HepG2 (cell line): Measurements from ENCODE around the gene CASP5. TPM values are rescaled to one million over a fixed set of nuclear protein-coding genes. Genes with fewer than 3 reads are reported as not detected.

ENCODE experiments used
- MTF1 ChIP-seq: sonication (generic); formaldehyde crosslinking; IDR thresholded peaks from 2 replicates; pipeline ENCODE4 v1.5.0; 2020; ENCODE audit warnings: missing genetic modification reagents
- RARG ChIP-seq: sonication (generic); formaldehyde crosslinking; IDR thresholded peaks from 2 replicates; pipeline ENCODE4 v1.4.0; 2020; ENCODE audit warnings: low read depth, mild to moderate bottlenecking, missing genetic modification reagents
- SRSF4 ChIP-seq: fragments of 200-400 bp; formaldehyde crosslinking; IDR thresholded peaks from one replicate; pipeline ENCODE4 v1.6.1; 2018; ENCODE audit warnings: mild to moderate bottlenecking, low read depth, low read length, moderate library complexity; ENCODE audit not compliant: poor library complexity, severe bottlenecking
- ZMAT3 ChIP-seq: sonication (generic); formaldehyde crosslinking; conservative IDR thresholded peaks from 2 replicates; pipeline ENCODE4 v1.7.0; 2021; ENCODE audit warnings: missing genetic modification reagents
- ZNF121 ChIP-seq: sonication (generic); formaldehyde crosslinking; IDR thresholded peaks from 2 replicates; pipeline ENCODE4 v1.5.0; 2020; ENCODE audit warnings: mild to moderate bottlenecking, missing genetic modification reagents
- ZNF546 ChIP-seq: sonication (generic); formaldehyde crosslinking; conservative IDR thresholded peaks from 2 replicates; pipeline ENCODE4 v1.8.1; 2023; ENCODE audit warnings: mild to moderate bottlenecking, missing genetic modification reagents
- ZNF746 ChIP-seq: sonication (generic); formaldehyde crosslinking; IDR thresholded peaks from 2 replicates; pipeline ENCODE4 v1.8.0; 2022; ENCODE audit warnings: mild to moderate bottlenecking, missing genetic modification reagents
- ZNF790 ChIP-seq: sonication (generic); formaldehyde crosslinking; IDR thresholded peaks from 2 replicates; pipeline ENCODE4 v1.8.0; 2022; ENCODE audit warnings: missing genetic modification reagents, mild to moderate bottlenecking, borderline replicate concordance
- polyA plus RNA-seq, 8 experiments: library from polyadenylated mRNA; depleted of rRNA in 3 of 8; stranded (reverse) in 7 of 8; unstranded in 1 of 8; fragments of >200 nt; fragmentation: Illumina TruSeq in 4 of 8; extraction: Trizol in 4 of 8; gene quantifications; 2 replicates each; pipeline versions ENCODE4 v1.2.1 to v1.2.3, GENCODE V29; 2011 to 2016; ENCODE audit warnings: low read depth in 4 of 8, missing spikeins in 1 of 8, mixed read lengths in 1 of 8; ENCODE audit not compliant: insufficient read depth in 1 of 8
- total RNA-seq, 5 experiments: library from RNA; depleted of rRNA; stranded (reverse); fragments of >200 nt; fragmentation: Illumina TruSeq; extraction: Trizol; gene quantifications; 2 replicates each; pipeline ENCODE4 v1.2.3, GENCODE V29; 2016; ENCODE audit warnings: low read depth in 1 of 5
- TF ChIP-seq, protein P1 (sequence below): sonication (generic); formaldehyde crosslinking; IDR thresholded peaks from 2 replicates; pipeline ENCODE4 v1.4.0; 2020; ENCODE audit warnings: missing genetic modification reagents
- TF ChIP-seq, protein P2 (sequence below): sonication (generic); formaldehyde crosslinking; IDR thresholded peaks from 2 replicates; pipeline ENCODE4 v1.4.0; 2020; ENCODE audit warnings: mild to moderate bottlenecking, missing genetic modification reagents, borderline replicate concordance
- TF ChIP-seq, protein P3 (sequence below): sonication (generic); formaldehyde crosslinking; IDR thresholded peaks from 2 replicates; pipeline ENCODE4 v1.9.0; 2021; ENCODE audit warnings: missing genetic modification reagents, borderline replicate concordance
- TF ChIP-seq, protein P4 (sequence below): sonication (generic); formaldehyde crosslinking; IDR thresholded peaks from 2 replicates; pipeline ENCODE4 v1.4.0; 2020; ENCODE audit warnings: missing genetic modification reagents, mild to moderate bottlenecking, borderline replicate concordance

CASP5 gene
- total and polyA plus RNA-seq, 2 of the 13 experiments (the other 11 are each of a cell fraction or from before 2014, with no cell fraction given), result not detected

DNA sequence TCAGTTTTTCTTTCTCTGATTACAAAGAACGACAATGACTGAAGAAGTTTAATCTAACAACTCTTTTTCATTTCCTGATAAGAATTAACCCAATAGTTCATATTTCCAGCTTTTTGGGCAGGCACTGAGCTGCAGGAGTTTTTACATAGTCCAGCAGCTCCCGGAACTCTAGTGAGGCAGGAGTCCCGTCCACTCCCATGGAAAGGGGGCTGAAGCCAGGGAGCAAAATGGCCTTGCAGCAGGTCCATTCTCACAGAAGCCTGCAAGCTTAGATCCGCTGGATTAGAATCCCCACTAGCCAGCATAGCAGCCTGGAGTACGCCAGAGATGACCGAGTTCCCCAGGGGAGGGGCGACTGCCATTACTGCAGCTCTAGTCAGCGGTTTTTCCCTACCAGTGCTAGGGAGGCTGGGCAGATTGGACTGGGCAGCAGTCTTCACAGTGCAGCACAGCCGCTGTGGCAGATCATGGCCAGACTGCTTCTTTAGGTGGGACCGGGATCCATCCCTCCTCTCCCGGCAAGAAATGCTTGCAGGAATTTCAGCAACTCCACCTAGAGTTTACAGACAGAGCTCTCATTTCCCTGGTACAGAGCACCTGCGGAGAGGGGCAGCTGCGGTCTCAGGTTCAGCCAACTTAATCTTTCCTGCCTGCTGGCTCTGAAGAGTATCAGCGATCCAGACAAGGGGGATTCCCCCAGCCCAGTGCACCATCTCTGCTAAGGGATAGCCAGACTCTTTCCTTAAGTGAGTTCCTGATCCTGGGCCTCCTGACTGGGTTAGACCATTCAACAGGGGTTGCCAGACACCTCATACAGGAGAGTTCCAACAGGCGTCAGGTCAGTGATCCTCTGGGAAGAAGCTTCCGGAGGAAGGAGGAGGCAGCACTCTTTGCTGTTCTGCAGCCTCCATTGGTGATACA is 53.9 kb downstream of the CASP5 start (continued):
- TF ChIP-seq, protein P1, sequence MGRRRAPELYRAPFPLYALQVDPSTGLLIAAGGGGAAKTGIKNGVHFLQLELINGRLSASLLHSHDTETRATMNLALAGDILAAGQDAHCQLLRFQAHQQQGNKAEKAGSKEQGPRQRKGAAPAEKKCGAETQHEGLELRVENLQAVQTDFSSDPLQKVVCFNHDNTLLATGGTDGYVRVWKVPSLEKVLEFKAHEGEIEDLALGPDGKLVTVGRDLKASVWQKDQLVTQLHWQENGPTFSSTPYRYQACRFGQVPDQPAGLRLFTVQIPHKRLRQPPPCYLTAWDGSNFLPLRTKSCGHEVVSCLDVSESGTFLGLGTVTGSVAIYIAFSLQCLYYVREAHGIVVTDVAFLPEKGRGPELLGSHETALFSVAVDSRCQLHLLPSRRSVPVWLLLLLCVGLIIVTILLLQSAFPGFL (CRISPR knock-in tag), result no peak
- no peak for TF ChIP-seq RARG (CRISPR knock-in tag)
- TF ChIP-seq ZNF790 (CRISPR knock-in tag), result no peak
- TF ChIP-seq, protein P2, sequence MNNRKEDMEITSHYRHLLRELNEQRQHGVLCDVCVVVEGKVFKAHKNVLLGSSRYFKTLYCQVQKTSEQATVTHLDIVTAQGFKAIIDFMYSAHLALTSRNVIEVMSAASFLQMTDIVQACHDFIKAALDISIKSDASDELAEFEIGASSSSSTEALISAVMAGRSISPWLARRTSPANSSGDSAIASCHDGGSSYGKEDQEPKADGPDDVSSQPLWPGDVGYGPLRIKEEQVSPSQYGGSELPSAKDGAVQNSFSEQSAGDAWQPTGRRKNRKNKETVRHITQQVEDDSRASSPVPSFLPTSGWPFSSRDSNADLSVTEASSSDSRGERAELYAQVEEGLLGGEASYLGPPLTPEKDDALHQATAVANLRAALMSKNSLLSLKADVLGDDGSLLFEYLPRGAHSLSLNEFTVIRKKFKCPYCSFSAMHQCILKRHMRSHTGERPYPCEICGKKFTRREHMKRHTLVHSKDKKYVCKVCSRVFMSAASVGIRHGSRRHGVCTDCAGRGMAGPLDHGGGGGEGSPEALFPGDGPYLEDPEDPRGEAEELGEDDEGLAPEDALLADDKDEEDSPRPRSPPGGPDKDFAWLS, result no peak
- TF ChIP-seq, protein P3, sequence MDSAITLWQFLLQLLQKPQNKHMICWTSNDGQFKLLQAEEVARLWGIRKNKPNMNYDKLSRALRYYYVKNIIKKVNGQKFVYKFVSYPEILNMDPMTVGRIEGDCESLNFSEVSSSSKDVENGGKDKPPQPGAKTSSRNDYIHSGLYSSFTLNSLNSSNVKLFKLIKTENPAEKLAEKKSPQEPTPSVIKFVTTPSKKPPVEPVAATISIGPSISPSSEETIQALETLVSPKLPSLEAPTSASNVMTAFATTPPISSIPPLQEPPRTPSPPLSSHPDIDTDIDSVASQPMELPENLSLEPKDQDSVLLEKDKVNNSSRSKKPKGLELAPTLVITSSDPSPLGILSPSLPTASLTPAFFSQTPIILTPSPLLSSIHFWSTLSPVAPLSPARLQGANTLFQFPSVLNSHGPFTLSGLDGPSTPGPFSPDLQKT (CRISPR knock-in tag), result no peak
- no peak for TF ChIP-seq ZNF121 (CRISPR knock-in tag)
- no peak for TF ChIP-seq SRSF4
- TF ChIP-seq, protein P4, sequence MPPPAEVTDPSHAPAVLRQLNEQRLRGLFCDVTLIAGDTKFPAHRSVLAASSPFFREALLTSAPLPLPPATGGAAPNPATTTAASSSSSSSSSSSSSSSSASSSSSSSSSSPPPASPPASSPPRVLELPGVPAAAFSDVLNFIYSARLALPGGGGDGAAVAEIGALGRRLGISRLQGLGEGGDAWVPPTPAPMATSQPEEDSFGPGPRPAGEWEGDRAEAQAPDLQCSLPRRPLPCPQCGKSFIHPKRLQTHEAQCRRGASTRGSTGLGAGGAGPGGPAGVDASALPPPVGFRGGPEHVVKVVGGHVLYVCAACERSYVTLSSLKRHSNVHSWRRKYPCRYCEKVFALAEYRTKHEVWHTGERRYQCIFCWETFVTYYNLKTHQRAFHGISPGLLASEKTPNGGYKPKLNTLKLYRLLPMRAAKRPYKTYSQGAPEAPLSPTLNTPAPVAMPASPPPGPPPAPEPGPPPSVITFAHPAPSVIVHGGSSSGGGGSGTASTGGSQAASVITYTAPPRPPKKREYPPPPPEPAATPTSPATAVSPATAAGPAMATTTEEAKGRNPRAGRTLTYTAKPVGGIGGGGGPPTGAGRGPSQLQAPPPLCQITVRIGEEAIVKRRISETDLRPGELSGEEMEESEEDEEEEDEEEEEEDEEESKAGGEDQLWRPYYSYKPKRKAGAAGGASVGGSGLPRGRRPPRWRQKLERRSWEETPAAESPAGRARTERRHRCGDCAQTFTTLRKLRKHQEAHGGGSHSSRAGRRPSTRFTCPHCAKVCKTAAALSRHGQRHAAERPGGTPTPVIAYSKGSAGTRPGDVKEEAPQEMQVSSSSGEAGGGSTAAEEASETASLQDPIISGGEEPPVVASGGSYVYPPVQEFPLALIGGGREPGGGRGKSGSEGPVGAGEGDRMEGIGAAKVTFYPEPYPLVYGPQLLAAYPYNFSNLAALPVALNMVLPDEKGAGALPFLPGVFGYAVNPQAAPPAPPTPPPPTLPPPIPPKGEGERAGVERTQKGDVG, result peak; percentile 66; the same call in 1 of the 2 replicates
- TF ChIP-seq ZMAT3 (CRISPR knock-in tag), result no peak
- no peak for TF ChIP-seq ZNF746
- TF ChIP-seq ZNF546 (CRISPR knock-in tag), result no peak
- TF ChIP-seq MTF1, result no peak
